HK-2 (cell line): ENCODE results near the gene PTRH2.
"Not testable (repeated sequence)": the region's sequence is repeated elsewhere in the genome, so short reads cannot be mapped to it uniquely, and the experiment has no call there.

Source experiments
- DNase-seq: peaks from one replicate; pipeline ENCODE4 v3.0.0-alpha.2; 2018; ENCODE audit not compliant: unreplicated experiment

The PTRH2 gene

DNA sequence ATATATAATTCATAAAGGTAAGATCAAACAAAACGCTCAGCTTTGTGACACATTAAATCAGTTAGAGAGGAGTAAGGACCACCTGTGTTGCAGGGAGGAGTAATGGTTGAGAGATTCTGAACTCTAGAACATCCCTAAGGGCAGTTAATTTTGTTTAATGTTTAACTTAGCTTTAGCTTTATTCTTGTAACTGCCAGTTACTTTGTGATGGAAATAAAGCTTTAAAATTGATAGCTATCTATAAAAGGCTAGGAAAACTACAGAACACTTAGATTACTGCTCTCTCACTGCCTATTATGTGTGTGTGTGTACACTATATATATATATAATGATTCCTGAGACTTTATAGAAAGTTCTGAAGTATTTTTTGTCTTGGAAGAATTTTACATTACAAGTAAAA lies 37.8 kb downstream of the PTRH2 start:
- DNase-seq, result no peak

DNA sequence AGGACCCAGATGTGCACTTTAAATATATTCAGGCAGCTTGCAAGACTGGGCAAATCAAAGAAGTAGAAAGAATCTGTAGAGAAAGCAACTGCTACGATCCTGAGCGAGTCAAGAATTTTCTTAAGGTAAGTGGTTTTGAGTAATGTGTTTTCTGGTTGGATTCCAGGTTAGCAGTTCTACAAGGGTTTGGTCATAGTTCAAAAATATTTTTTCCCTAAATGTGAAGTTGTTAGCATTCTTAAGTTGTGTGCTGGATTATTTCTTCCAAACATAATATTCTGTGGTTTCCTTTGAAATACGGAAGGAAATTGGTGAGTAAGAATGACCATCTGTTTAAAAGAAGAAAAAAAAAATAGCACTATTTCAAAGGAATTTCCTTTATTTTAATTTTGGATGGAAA lies 38.4 kb downstream of the PTRH2 start:
- DNase-seq, result no peak

DNA sequence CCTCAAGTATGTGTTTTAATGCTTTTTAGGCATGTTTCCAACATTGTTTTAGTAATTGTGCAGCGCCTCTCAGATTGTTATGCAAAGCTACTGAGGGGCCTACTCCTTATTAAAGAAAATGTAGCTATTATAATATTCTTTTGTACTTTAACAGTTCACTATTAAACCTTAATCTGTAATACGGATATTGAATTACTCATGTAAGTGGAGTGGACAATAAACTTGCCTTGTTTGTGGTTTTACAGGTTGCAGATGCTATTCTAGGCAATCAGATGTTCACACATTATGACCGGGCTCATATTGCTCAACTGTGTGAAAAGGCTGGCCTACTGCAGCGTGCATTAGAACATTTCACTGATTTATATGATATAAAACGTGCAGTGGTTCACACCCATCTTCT lies 41.0 kb downstream of the PTRH2 start:
- DNase-seq, result no peak

DNA sequence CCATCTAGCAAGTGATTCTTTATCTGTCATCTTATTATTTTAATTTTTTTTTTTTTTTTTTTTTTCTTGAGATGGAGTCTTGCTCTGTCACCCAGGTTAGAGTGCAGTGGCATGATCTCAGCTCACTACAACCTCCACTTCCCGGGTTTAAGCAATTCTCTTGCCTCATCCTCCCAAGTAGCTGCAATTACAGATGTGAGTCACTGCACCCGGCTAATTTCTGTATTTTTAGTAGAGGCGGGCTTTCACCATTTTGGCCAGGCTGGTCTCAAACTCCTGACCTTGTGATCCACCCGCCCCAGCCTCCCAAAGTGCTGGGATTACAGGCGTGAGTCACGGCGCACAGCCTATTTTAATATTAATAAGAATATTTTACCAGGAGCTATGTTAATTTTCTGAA lies 50.6 kb downstream of the PTRH2 start:
- DNase-seq, result not testable (repeated sequence)

DNA sequence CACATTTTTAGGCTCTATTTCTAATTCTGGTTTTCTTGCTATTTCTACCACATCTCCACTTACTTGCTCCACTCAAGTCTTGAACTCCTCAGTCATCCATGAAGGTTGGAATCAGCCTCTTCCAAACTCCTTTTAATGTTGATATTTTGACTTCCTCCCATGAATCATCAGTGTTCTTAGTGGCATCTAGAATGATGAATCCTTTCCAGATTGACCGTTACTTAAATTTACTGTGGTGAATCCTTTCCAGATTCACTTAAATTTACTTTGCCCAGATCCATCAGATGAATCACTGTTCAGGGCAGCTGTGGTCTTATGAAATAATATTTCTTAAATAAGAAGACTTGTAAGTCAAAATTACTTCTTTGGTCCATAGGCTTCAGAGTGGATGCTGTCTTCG lies 55.1 kb downstream of the PTRH2 start:
- no peak for DNase-seq

DNA sequence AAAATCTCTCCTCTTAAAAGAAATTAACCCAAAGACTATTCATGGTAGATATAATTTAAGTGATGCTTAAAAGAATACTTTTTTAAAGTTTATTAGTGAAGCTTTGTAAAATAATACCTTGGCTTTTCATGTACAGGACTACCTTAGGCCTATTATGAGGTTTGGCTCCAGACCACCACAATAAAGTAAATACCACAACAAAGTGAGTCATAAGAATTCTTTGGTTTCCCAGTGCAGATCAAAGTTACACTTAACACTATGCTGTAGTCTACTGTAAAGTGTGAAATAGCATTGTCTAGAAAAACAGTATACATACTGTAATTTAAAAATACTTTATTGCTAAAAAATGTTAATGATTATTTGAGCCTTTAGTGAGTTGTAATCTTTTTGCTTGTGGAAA lies 55.9 kb downstream of the PTRH2 start:
- DNase-seq, result no peak

DNA sequence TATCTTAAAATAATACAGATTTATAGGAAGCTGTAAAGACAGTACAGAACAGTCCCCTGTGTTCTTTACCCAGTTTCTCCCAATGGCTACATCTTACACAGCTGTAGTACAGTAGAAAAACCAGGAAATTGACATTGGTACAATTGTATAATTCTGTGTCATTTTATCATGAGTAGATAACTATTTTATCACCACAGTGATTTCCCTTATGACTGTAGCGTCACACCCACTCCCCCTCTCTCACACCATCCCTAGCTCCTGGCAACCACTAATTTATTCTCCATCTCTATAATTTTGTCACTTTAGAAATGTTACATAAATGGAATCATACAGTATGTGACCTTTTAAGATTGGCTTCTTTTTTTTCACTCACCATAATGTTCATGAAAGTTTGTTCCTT lies 56.6 kb downstream of the PTRH2 start:
- no peak for DNase-seq

DNA sequence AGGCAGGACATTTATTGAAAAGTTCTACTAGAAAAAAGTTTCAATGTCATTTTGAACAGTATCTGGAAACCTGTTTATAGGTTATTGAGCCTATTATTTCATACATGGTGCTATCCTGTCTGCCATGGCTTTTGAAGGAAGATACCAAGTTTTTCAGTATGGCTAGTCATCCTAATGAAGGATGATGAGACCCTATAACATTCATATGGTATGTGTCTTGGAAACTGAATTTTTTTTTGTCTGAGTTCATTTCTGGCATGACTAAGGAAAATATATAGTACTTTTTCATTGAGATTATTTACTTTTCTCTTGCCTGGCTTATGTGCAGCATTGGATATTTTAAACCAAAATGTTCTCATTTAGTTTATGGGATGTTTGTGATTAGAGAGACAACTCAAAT lies 57.3 kb downstream of the PTRH2 start:
- DNase-seq, result no peak
